Fibroblast of peridontal ligament (primary cell): ENCODE results near the gene CMTM7.
"Not testable (repeated sequence)": the region's sequence is repeated elsewhere in the genome, so short reads cannot be mapped to it uniquely, and the experiment has no call there.

Experiments
- DNase-seq: peaks from one replicate; pipeline ENCODE4 v3.0.0-alpha.2; 2010; ENCODE audit errors: extremely low read depth

Gene CMTM7

GRCh38 chr3:32438596-32439344 is 47.1 kb downstream of the CMTM7 start:
- no peak for DNase-seq

DNA sequence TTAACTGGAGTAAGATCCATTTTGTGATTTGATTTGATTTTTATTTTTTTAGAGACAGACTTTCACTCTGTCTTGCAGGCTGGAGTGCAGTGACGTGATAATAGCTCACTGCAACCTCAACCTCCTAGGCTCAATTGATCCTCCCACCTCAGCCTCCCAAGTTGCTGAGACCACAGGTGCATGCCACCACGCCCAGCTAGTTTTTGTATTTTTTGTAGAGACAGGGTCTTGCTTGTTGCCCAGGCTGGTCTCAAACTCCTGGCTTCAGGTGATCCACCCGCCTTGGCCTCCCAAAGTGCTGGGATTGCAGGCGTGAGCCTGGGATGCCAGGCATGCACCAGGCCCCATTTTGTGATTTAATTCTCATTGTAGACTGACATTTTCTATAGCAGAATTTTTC is 47.8 kb downstream of the CMTM7 start:
- not testable (repeated sequence) for DNase-seq

DNA sequence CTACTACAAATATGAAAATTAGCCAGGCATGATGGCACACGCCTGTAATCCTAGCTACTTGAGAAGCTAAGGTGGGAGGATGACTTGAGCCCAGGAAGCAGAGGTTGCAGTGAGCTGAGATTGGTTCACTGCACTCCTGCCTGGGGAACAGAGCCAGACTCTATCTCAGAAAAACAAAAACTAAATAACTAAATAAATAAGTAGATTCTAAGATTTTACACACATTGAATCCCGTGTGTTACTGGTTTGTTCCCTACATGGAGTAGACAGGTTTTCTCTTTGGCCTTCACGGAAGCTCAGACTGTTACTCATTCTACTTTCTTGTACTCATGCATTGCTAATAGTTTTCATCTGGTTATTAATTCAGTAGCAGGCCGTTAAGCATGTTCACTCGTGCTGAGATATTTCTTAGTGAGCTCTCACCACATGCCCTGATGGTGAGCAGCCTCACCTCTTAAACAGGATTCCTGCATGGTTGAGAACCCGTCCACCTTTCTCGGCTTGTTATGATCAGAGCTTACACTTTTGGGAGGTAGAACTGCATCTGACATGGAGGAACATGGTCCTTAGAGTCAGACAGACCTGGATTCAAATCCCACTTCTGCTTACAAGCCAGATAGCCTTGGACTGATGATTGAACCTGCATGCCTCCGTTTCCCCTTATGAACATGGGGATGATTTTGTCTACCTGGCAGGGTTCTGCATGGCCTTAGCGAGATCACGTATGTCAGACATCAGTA is 49.1 kb downstream of the CMTM7 start:
- DNase-seq = no peak

GRCh38 chr3:32442766-32443165 is 51.1 kb downstream of the CMTM7 start:
- no peak for DNase-seq

GRCh38 chr3:32443478-32443877 is 51.8 kb downstream of the CMTM7 start:
- DNase-seq = peak; percentile 44

- no peak for DNase-seq
Observed at GRCh38 chr3:32447865-32448400, 56.3 kb downstream of the CMTM7 start.

- DNase-seq = no peak
Observed at GRCh38 chr3:32448686-32449474, 57.2 kb downstream of the CMTM7 start.

- DNase-seq = no peak
Observed at GRCh38 chr3:32449691-32450090, 58.0 kb downstream of the CMTM7 start.

DNA sequence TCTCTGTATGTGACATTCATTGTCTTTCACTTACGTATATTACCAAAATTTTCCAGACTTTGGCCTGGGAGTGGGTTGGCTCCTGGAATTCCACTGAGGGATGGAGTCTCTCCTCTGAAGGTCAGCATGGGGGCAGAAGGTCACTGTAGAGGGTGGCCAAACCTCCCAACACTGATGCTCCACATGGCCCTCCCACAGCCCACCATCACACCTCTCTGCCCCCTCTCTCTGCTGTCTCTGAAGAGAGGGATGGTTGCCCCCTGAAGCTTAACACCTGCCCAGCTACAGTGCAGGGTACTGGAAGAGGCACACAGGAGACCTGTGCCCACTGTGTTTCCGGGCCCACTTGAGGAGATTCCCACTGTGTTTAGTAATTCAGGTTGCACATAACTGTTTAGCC is 58.8 kb downstream of the CMTM7 start:
- DNase-seq = no peak

GRCh38 chr3:32450992-32451659 is 59.5 kb downstream of the CMTM7 start:
- no peak for DNase-seq

DNA sequence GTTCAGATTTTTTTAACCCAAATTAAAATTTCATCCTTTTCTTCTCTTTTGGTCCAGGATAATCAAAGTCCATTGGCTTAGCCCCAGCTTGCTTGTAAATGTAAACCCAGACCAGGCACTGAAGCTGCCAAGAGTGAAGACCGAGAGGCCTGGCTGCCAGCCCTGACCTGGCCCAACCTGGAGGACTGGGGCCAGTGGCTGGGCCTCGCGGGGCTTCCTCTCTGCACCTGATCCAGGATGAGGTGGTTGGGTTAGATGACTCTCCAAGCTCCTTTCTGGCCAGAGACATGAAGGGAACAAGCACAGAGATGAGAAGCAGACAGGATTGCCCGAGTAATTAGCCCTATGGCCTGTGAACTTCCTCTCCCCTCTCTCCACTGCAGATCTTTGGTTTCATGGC is 60.4 kb downstream of the CMTM7 start:
- DNase-seq = no peak

- DNase-seq = peak; percentile 90
Observed at GRCh38 chr3:32453346-32453745, 61.7 kb downstream of the CMTM7 start.

DNA sequence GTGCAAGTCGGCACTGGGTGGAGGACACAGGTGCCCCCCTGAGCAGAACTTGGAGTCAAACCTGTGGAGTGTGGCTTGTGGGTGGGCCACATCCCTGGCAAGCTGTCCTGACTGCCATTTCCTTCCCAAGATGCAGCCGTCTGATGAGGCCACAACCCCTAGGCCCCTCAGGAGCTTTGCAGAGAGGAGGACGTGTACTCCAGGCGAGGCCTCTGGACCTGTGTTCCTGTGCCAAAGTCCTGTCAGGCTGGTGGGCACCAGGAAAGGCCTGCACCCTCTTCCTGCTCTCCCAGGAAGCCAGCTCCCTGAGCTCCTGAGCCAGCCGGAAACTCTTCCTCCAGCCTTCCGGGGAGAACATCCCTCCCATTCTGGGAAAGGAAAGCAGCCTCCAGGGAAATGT is 62.5 kb downstream of the CMTM7 start:
- no peak for DNase-seq

- DNase-seq = no peak
Observed at GRCh38 chr3:32454731-32455608, 63.3 kb downstream of the CMTM7 start.

DNA sequence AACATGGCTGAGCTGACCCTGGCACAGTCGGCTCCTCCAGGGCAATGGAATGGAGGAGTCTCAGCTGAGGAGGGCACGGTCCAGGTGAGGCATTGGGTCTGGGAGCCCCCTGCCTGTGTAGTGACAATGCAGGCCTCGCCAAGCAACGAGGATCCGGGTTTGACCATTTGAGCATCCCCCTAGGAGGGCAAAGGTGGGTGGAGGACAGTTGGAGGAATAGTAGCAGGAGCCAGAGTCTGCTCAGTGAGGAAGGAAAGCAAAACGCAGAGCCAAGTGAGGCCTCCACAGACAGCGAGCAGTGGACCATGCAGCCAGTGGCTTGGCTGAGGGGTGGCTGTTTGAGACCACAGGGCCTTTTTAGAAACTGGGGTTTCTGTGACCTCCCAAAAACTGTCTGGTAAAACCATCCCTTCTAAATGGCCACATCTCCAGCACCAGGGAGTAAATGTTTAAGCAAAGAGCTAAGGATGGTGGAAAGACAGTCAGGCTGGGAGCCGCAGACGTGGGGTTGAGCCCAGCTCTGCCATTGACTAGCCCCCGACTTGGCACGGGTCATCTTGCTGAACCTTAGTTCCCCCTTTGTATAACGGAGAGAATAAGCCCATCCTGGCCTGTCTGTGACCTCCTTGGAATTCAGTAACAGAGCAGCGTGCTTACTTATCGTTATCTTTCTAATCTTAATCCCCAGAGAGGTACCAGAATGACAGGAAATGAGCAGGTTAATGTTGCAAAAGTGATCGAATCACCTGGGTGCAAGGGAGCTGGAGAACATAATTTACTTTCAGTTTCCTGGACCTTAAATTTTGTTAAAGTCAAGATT is 64.2 kb downstream of the CMTM7 start:
- DNase-seq = no peak

- DNase-seq = no peak
Observed at GRCh38 chr3:32456429-32457130, 64.9 kb downstream of the CMTM7 start.

- DNase-seq = no peak
Observed at GRCh38 chr3:32457971-32458471, 66.4 kb downstream of the CMTM7 start.

- no peak for DNase-seq
Observed at GRCh38 chr3:32459450-32459849, 67.8 kb downstream of the CMTM7 start.
